Nephron progenitor cell (in vitro differentiated cells): ENCODE data around the gene HDAC4.

Experiments
- DNase-seq: peaks from one replicate; pipeline ENCODE4 v3.0.0; 2021
- H3K27ac Mint-ChIP-seq: 2 replicates; pipeline ENCODE4 v1.8.0; 2021; ENCODE audit warnings: mild to moderate bottlenecking, moderate library complexity, mixed read lengths
- H3K27me3 Mint-ChIP-seq: 2 replicates; pipeline ENCODE4 v1.8.0; 2021; ENCODE audit warnings: mild to moderate bottlenecking, low read depth, mixed read lengths; ENCODE audit not compliant: poor library complexity
- H3K36me3 Mint-ChIP-seq: 2 replicates; pipeline ENCODE4 v1.8.0; 2021; ENCODE audit warnings: low read depth, mixed read lengths
- H3K4me1 Mint-ChIP-seq: 2 replicates; pipeline ENCODE4 v1.8.0; 2021; ENCODE audit warnings: mixed read lengths
- H3K4me3 Mint-ChIP-seq: 2 replicates; pipeline ENCODE4 v1.8.0; 2021; ENCODE audit warnings: mild to moderate bottlenecking, moderate library complexity, mixed read lengths
- H3K9me3 Mint-ChIP-seq: 2 replicates; pipeline ENCODE4 v1.8.0; 2021; ENCODE audit warnings: mild to moderate bottlenecking, moderate library complexity, mixed read lengths
- CTCF ChIP-seq: fragments of 200-600 bp; sonication (generic); IDR thresholded peaks from 2 replicates; pipeline ENCODE4 v1.5.0; 2021; ENCODE audit warnings: antibody characterized with exemption

HDAC4 gene

GRCh38 chr2:239362507-239362906 is 38.3 kb downstream of the HDAC4 start:
- Mint-ChIP-seq H3K27me3 (peaks cover under 1% of the 10 kb centered on the region), H3K4me3 (no peak overlapping the region), H3K4me1 (peaks cover 51% of the 10 kb centered on the region), H3K9me3 (peaks cover 12% of the 10 kb centered on the region), H3K27ac (no peak overlapping the region), H3K36me3 (peaks cover 59% of the 10 kb centered on the region)
- no peak for TF ChIP-seq CTCF
- no peak for DNase-seq

GRCh38 chr2:239361311-239361642 is 39.5 kb downstream of the HDAC4 start:
- peaks cover 65% of the 10 kb centered on the region for H3K36me3 Mint-ChIP-seq
- peaks cover 44% of the 10 kb centered on the region for H3K4me1 Mint-ChIP-seq
- H3K27ac Mint-ChIP-seq: peak overlapping the region; percentile 9
- peaks cover 2% of the 10 kb centered on the region for H3K27me3 Mint-ChIP-seq
- peaks cover 21% of the 10 kb centered on the region for H3K9me3 Mint-ChIP-seq
- no peak for DNase-seq
- no peak overlapping the region for H3K4me3 Mint-ChIP-seq
- peak; percentile 17 for TF ChIP-seq CTCF

- H3K9me3 Mint-ChIP-seq: peaks cover 27% of the 10 kb centered on the region
- TF ChIP-seq CTCF: no peak
- H3K36me3 Mint-ChIP-seq: peaks cover 65% of the 10 kb centered on the region
- peak overlapping the region; percentile 9 for H3K27ac Mint-ChIP-seq
- peaks cover 37% of the 10 kb centered on the region for H3K4me1 Mint-ChIP-seq
- no peak overlapping the region for H3K4me3 Mint-ChIP-seq
- H3K27me3 Mint-ChIP-seq: peaks cover 2% of the 10 kb centered on the region
- no peak for DNase-seq
These were observed 40.2 kb downstream of the HDAC4 start for GRCh38 chr2:239360421-239361310.

- peaks cover 65% of the 10 kb centered on the region for H3K36me3 Mint-ChIP-seq
- peaks cover 31% of the 10 kb centered on the region for H3K4me1 Mint-ChIP-seq
- peak overlapping the region; percentile 74 for H3K27ac Mint-ChIP-seq
- H3K4me3 Mint-ChIP-seq: no peak overlapping the region
- peaks cover 33% of the 10 kb centered on the region for H3K9me3 Mint-ChIP-seq
- TF ChIP-seq CTCF: no peak
- DNase-seq: no peak
- H3K27me3 Mint-ChIP-seq: peaks cover 2% of the 10 kb centered on the region
These were observed 40.8 kb downstream of the HDAC4 start for GRCh38 chr2:239360008-239360407.

- H3K27ac Mint-ChIP-seq: peak overlapping the region; percentile 74
These were observed 41.5 kb downstream of the HDAC4 start for GRCh38 chr2:239359196-239359912.

More at GRCh38 chr2:239359196-239359912, 41.5 kb downstream of the HDAC4 start:
- Mint-ChIP-seq H3K4me1 (peaks cover 29% of the 10 kb centered on the region), H3K27me3 (peaks cover 2% of the 10 kb centered on the region), H3K4me3 (no peak overlapping the region), H3K9me3 (peaks cover 40% of the 10 kb centered on the region), H3K36me3 (peaks cover 65% of the 10 kb centered on the region)
- TF ChIP-seq CTCF: no peak
- no peak for DNase-seq
